Epithelial cell of proximal tubule (primary cell): ENCODE results near the gene CFAP141. TPM values are rescaled to one million over a fixed set of nuclear protein-coding genes. Genes with fewer than 3 reads are reported as not detected.
A peak's percentile ranks its signal among the peaks of the same experiment; 100 is the strongest.

ENCODE experiments used
- DNase-seq: peaks from one replicate; pipeline ENCODE4 v3.0.0-alpha.2; 2011; ENCODE audit warnings: low read depth
- H3K4me3 ChIP-seq: 2 replicates; pipeline ENCODE4 v1.5.1; 2011; ENCODE audit warnings: low read depth, mild to moderate bottlenecking, low read length
- total RNA-seq: library from RNA; depleted of rRNA; stranded (reverse); fragments of >200 nt; gene quantifications from 2 replicates; pipeline ENCODE4 v1.2.3, GENCODE V29; 2015
- TF ChIP-seq, protein P1 (sequence below): conservative IDR thresholded peaks from 2 replicates; pipeline ENCODE4 v1.5.1; 2012; ENCODE audit warnings: low read depth, mild to moderate bottlenecking, low read length

CFAP141 gene
- total RNA-seq, 1 donor from 2014 or later, result not detected

DNA sequence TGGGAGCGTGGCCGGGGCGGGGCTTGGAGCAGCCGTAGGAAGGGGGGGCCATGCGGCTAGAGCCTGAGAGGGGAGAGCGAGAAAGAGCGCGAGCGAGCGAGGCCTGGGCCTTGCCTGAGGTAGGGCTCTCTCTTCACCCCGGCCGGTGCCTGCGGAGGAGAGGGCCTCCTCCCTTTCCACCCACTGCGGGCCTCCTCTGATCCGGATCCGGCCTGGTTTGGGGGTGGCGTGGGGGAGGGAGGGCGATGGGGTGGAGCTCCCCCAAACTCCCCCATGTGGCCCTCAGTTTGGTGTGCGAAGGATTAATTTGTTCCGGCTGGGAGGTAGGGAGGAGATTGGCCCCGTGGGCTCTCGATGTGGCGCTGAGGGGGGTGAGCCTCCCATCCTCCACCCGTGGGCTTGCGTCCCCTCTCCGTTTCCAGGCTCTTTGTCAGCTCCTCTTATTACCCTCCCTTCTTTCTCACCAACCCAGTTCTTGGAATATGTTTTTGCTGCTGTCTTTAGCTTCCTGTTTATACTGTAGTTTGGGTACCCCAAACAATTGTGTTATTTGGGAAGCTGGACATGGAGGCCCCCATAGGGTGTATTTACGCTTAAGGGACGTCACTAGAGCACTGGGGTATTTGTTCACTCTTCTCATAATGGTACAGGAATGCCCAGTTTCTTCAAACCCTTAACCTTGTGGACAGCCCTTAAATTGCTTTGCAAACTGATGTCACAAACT lies 15.3 kb upstream of the CFAP141 start:
- no peak for DNase-seq
- TF ChIP-seq, protein P1, sequence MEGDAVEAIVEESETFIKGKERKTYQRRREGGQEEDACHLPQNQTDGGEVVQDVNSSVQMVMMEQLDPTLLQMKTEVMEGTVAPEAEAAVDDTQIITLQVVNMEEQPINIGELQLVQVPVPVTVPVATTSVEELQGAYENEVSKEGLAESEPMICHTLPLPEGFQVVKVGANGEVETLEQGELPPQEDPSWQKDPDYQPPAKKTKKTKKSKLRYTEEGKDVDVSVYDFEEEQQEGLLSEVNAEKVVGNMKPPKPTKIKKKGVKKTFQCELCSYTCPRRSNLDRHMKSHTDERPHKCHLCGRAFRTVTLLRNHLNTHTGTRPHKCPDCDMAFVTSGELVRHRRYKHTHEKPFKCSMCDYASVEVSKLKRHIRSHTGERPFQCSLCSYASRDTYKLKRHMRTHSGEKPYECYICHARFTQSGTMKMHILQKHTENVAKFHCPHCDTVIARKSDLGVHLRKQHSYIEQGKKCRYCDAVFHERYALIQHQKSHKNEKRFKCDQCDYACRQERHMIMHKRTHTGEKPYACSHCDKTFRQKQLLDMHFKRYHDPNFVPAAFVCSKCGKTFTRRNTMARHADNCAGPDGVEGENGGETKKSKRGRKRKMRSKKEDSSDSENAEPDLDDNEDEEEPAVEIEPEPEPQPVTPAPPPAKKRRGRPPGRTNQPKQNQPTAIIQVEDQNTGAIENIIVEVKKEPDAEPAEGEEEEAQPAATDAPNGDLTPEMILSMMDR, result no peak
- H3K4me3 ChIP-seq, result peak overlapping the region; percentile 71

DNA sequence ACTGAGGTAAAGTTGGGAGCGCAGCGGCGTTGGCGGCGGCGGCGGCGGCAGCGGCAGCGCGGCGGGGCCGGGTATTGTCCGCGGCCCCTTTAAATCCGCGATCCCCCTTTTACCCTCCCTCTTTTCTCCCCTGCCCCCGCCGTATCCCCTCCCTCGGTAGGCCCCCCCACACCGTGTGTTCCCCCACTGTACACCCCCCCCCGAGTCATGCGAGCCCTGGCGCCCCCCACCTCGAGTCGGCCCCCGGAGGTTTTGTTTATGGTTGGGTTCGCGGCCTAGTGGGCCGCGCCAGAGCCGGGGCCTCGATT lies 14.8 kb upstream of the CFAP141 start:
- peak overlapping the region; percentile 71 for H3K4me3 ChIP-seq
- no peak for DNase-seq
- TF ChIP-seq, protein P1, result no peak

DNA sequence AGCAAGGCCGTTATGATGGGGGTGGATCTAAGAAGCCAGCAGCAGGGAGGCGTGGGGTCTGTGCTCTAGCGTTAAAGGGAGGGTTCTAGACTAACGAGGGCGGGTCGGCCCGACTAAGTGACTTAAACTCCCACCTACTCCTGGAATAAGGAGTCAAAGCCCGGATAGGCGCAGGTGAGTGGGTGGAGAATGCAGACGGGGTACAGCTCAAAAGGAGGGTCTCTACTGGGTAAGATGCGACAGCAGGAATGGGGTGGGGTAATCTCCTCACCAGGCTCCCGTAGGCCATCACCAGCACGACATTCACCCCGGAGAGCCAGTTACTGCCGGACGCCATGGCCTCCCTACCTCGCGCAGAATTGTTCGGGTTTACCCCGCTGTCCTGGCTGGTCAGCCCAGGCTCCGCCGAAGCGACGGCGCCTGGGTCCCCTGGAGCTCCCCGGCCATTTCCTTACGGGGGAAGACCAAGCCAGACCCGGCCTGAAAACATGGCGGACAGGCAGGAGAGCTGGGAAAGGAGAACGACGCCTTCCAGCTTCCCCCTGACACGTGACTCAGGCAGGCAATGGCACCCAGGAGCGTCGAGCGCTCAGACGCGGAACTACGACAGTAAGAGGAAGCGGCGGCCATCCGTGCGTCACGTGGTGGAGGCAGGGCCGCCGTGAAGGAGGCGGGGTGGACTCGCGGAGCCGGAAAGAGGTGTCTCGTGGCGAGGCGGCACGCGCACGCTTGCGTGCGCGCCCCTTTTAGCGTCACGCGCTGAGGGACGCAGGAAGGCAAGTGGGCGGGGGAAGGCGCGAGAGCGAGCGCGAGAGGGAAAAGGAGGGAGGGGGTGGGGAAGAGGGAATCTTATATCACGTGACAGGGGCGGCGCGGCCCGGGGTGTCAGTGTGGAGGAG lies 14.2 kb upstream of the CFAP141 start, which contains the start of gene UBAP2L:
Gene UBAP2L, plus strand, starts transcription at position 885 of the 899 bp plus-strand sequence. CDS start 4,169 bp downstream, outside the sequence.
- H3K4me3 ChIP-seq, result peak within 1 kb of the TSS; percentile 99
- TF ChIP-seq, protein P1, result no peak
- DNase-seq, result peak; percentile 76

DNA sequence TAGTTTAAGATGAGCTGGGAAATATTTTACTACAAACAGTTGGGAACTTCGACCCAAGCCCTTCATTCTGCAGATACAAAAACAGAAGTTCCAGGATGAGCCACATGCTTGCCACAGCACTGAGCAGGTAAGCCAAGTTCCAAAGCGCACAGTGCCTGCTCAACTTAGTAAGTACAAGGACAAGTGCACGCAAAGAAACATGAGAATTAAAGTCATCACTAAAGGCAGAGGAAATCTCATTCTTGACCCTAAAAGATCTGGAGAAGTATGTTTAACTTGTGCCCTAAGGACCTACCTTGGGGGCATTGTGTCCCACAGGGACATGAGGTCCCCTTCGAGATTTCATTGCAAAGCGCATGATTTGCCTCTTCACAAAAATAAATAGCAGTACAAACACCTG lies 13.4 kb upstream of the CFAP141 start:
- TF ChIP-seq, protein P1, result no peak
- peak overlapping the region; percentile 99 for H3K4me3 ChIP-seq
- no peak for DNase-seq

DNA sequence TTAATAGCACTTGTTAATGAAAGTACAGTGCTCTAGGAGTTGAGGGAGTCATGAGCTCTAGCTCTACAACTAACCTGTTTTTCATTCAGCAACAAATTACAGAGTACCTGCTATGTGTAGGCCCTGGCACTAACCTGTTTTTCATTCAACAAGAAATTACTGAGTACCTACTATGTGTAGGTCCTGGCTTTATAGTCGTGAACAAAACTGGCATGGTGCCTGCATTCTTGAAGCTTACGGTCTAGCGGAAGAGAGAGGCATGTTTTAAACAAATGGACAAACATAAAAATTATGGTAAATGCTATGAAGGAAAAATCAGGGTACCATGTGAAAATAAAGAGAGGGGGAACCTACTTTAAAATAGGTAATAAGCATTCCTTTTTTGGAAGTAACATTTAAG lies 12.4 kb upstream of the CFAP141 start:
- H3K4me3 ChIP-seq, result peak overlapping the region; percentile 99
- DNase-seq, result no peak
- TF ChIP-seq, protein P1, result no peak

DNA sequence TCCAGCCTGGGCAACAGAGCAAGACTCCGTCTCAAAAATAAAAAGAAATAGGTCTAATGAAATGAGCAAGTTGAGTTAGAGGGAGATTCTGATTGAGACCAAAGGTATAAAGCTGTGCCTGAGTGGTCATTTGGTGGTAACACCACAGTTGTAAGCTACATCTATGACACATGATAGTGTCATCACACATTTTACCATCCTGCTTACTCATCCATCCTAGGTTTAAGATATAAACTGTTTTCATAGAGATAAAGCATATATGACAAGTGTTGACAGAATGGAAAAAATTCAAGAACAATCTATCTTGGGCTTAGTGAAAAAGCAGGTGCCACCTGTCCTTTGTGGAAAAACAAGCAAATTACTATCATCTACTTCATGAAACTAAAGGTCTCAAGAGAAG lies 7.1 kb upstream of the CFAP141 start:
- TF ChIP-seq, protein P1, result no peak
- H3K4me3 ChIP-seq, result no peak overlapping the region
- no peak for DNase-seq

DNA sequence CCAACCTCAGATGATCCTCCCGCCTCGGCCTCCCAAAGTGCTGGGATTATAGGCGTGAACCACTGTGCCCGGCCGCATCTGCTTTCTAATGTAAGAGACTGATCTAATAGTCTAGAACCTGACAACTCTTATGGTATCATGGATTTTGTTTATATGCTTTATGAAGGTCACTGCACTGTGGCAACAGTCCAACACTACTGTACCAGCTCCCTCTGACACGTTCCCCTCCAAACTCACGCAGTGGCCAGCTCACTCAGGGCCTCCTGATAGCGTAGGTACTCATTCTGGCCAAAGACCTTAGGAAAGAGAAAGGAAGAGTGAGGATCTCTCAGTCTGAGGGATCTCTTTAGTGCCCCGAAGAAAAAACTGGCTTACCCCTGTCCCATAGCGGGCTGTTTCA lies 6.0 kb upstream of the CFAP141 start:
- no peak overlapping the region for H3K4me3 ChIP-seq
- TF ChIP-seq, protein P1, result no peak
- DNase-seq, result no peak
